ENCODE results near the gene CTBP2.

Gene CTBP2

DNA sequence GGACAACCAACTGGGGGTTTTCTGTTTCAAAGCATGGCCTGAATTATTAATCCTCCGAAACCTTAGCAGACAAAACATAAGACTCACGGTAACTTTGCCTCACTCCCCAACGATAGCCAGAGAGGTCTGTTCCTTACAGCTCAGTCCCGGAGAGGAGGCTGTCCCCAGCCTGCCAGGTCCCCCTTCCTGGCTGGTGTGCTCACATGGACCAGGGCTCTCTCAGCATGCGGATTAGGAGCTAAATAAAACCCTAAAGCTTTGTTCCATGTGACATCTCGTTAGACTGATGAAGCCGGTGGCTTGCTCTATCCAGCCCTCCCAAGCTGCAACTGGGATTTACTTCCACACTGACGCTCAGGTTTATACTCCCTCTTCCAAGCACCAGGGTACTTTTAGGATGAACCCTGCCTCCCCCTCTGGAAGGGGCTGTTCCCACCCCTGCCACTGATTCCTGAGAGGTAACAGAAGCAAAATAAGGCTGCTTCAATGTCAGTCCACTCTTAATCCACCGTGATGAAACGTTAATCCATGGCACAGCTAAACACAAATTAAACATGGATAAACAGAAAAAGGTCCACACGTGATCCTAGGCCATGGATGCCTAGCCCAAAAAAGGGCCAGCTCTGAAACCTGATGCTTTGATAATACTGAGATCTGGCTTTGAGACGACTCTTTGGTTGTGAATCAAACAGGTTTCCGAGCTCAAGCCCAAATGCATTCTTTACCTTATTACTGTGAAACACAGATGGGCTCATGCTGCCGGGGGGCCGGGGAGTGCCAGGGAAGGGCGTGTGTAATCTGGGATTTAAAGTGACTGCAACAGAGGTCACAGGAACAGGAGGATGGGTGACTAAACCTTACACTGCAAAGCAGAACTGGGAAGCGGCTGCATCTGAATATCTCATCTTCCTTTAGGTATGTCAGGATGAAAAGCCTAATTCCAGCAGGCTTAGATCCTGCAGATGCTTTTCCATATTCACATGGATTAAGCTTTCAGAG, 132.2 kb downstream of the CTBP2 start:
- Histone ChIP-seq H3K4me3 (ENCODE audit: insufficient read depth, low read length, poor library complexity, severe bottlenecking) (no peak overlapping the region), H3F3A (ENCODE audit: insufficient read depth) (no peaks in the 10 kb centered on the region), H3K4me2 (ENCODE audit: low read depth, low read length, poor library complexity, severe bottlenecking) (no peak overlapping the region), H3K9me2 (replicated peaks; ENCODE audit: insufficient read depth, low read length) (no peaks in the 10 kb centered on the region), H2AFZ (ENCODE audit: low read depth, low read length, severe bottlenecking) (no peak overlapping the region), H4K20me1 (ENCODE audit: low read depth, low read length) (no peaks in the 10 kb centered on the region), H3K9me3 (ENCODE audit: insufficient read depth, low read length) (no peaks in the 10 kb centered on the region), H3K9ac (ENCODE audit: low read length) (no peak overlapping the region), H3K27me3 (ENCODE audit: low read length) (no peaks in the 10 kb centered on the region), H3K27ac (ENCODE audit: low read depth, low read length) (no peak overlapping the region), H3K36me3 (ENCODE audit: low read length) (no peaks in the 10 kb centered on the region), H3K79me2 (ENCODE audit: insufficient read depth, low read length) (no peaks in the 10 kb centered on the region)
- TF ChIP-seq, protein P1, sequence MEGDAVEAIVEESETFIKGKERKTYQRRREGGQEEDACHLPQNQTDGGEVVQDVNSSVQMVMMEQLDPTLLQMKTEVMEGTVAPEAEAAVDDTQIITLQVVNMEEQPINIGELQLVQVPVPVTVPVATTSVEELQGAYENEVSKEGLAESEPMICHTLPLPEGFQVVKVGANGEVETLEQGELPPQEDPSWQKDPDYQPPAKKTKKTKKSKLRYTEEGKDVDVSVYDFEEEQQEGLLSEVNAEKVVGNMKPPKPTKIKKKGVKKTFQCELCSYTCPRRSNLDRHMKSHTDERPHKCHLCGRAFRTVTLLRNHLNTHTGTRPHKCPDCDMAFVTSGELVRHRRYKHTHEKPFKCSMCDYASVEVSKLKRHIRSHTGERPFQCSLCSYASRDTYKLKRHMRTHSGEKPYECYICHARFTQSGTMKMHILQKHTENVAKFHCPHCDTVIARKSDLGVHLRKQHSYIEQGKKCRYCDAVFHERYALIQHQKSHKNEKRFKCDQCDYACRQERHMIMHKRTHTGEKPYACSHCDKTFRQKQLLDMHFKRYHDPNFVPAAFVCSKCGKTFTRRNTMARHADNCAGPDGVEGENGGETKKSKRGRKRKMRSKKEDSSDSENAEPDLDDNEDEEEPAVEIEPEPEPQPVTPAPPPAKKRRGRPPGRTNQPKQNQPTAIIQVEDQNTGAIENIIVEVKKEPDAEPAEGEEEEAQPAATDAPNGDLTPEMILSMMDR (IDR thresholded peaks at IDR 0.05; ENCODE audit: insufficient read depth, low read length, poor library complexity, severe bottlenecking): no peak
- TF ChIP-seq EZH2phosphoT487 (conservative IDR thresholded peaks at IDR 0.05; ENCODE audit: low read length): no peak

DNA sequence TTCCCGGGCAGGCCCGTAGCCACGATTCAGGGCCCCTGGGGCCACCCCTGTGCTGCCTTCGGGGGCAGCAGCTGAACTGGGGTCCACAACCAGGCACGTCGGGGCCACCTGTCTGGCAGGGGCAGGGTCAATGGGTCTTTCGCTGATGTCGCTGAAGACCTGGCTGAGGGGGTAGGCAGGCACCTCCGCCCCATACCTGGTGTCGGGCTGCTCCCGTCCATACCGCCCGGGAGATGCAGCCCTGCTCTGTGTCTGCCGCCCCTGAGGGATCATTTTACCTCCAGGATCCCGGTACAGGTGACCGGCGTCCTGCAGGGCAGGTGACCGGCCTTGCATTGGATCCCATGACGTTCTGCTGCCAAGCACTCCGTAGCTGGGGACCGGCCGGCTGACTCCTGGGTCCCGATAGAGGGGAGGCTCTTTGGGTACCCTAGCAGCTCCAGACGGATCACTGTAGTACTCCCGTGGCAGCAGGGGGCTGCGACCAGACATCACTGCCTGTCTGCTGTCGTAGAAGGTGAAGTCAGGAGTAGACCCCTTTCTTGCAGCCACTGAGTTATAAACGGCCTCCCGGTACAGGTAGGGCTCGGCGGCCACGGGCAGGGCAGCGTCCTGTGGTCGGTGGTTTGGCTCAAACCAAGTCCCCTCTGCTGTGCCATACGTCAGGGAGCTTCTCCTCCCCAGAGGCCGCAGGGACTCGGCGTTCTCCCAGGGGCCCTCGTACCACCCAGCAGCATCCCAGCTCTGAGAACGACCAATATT, 133.2 kb downstream of the CTBP2 start:
- no peak overlapping the region for H3K27ac ChIP-seq (ENCODE audit: low read depth, low read length)
- no peak overlapping the region for H3K4me2 ChIP-seq (ENCODE audit: low read depth, low read length, poor library complexity, severe bottlenecking)
- no peaks in the 10 kb centered on the region for H3K36me3 ChIP-seq (ENCODE audit: low read length)
- H3K9me2 ChIP-seq (replicated peaks; ENCODE audit: insufficient read depth, low read length): no peaks in the 10 kb centered on the region
- H3K27me3 ChIP-seq (ENCODE audit: low read length): no peaks in the 10 kb centered on the region
- no peaks in the 10 kb centered on the region for H3K79me2 ChIP-seq (ENCODE audit: insufficient read depth, low read length)
- no peak overlapping the region for H3K9ac ChIP-seq (ENCODE audit: low read length)
- no peaks in the 10 kb centered on the region for H3K9me3 ChIP-seq (ENCODE audit: insufficient read depth, low read length)
- H2AFZ ChIP-seq (ENCODE audit: low read depth, low read length, severe bottlenecking): no peak overlapping the region
- H3K4me3 ChIP-seq (ENCODE audit: insufficient read depth, low read length, poor library complexity, severe bottlenecking): no peak overlapping the region
- no peak for TF ChIP-seq EZH2phosphoT487 (conservative IDR thresholded peaks at IDR 0.05; ENCODE audit: low read length)
- TF ChIP-seq, protein P1 (IDR thresholded peaks at IDR 0.05; ENCODE audit: insufficient read depth, low read length, poor library complexity, severe bottlenecking): no peak
- H4K20me1 ChIP-seq (ENCODE audit: low read depth, low read length): no peaks in the 10 kb centered on the region
- no peaks in the 10 kb centered on the region for H3F3A ChIP-seq (ENCODE audit: insufficient read depth)

DNA sequence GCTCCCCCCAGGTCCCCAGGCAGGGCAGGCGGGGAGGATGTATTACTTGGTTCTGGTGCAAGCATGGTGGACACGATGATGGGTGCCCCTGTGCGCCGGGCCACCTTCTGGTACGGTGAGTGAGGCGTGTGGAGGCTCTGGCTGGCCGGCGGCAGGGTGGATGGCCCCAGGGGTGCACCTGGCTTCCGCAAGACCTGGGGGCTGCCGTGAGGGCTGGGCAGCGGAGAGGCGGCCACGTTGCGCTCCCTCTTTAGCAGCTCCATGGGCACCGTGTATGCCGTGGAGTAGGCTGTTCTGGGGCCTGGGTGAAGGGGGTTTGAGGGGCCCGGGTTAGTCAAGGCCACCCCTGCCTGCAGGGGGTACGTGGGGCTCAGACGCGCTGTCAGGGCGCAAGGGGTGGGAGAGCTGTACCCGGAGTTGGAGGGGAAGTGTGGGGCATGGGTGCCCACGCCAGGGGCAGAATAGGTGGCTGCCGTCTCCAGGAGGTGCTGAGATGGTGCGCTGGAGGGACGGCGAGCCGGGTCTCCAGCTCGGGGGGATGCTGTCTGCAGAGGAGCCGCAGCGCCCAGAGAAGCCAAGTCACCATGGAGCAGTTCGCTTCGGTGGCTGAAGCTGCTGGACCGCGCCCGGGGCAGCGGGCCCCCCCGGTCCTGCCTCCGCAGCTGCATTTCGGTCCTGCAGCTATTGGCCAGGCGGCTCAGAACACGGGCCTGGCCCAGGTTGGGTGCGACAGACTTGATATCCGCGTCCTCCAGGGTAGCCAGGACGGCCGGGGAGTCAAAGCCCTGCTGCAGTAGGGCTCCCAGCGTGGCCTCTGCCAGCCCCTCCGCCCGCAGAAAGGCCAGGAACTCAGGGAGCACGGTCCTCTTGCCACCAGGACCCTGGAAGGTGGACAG, 134.1 kb downstream of the CTBP2 start:
- Histone ChIP-seq H3K36me3 (ENCODE audit: low read length) (no peaks in the 10 kb centered on the region), H3K4me2 (ENCODE audit: low read depth, low read length, poor library complexity, severe bottlenecking) (no peak overlapping the region), H3K27me3 (ENCODE audit: low read length) (no peaks in the 10 kb centered on the region), H3K9me2 (replicated peaks; ENCODE audit: insufficient read depth, low read length) (no peaks in the 10 kb centered on the region), H2AFZ (ENCODE audit: low read depth, low read length, severe bottlenecking) (no peak overlapping the region), H3K4me3 (ENCODE audit: insufficient read depth, low read length, poor library complexity, severe bottlenecking) (no peak overlapping the region), H3F3A (ENCODE audit: insufficient read depth) (no peaks in the 10 kb centered on the region), H4K20me1 (ENCODE audit: low read depth, low read length) (no peaks in the 10 kb centered on the region), H3K9me3 (ENCODE audit: insufficient read depth, low read length) (no peaks in the 10 kb centered on the region), H3K27ac (ENCODE audit: low read depth, low read length) (no peak overlapping the region), H3K9ac (ENCODE audit: low read length) (no peak overlapping the region), H3K79me2 (ENCODE audit: insufficient read depth, low read length) (no peaks in the 10 kb centered on the region)
- TF ChIP-seq, protein P1 (IDR thresholded peaks at IDR 0.05; ENCODE audit: insufficient read depth, low read length, poor library complexity, severe bottlenecking): no peak
- no peak for TF ChIP-seq EZH2phosphoT487 (conservative IDR thresholded peaks at IDR 0.05; ENCODE audit: low read length)
